HepG2 (cell line): Measurements from ENCODE around the gene GRIN3B.

ENCODE experiments used
- ARNT ChIP-seq: fragments of 450-650 bp; IDR thresholded peaks from 2 replicates; pipeline ENCODE4 v1.6.1; 2017
- CTCF ChIP-seq: sonication (generic); formaldehyde crosslinking; IDR thresholded peaks from 2 replicates; pipeline ENCODE4 v1.5.0; 2020; ENCODE audit warnings: mild to moderate bottlenecking, missing genetic modification reagents, moderate library complexity
- GTF2F1 ChIP-seq: fragments of 150-350 bp; IDR thresholded peaks from 2 replicates; pipeline ENCODE4 v1.6.1; 2014; ENCODE audit warnings: low read length
- HDAC2 ChIP-seq: sonication (generic); formaldehyde crosslinking; IDR thresholded peaks from 2 replicates; pipeline ENCODE4 v1.4.0; 2020; ENCODE audit warnings: missing genetic modification reagents
- KDM5B ChIP-seq: sonication (generic); formaldehyde crosslinking; IDR thresholded peaks from 2 replicates; pipeline ENCODE4 v1.4.0; 2020; ENCODE audit warnings: missing genetic modification reagents, mild to moderate bottlenecking, borderline replicate concordance
- PITX1 ChIP-seq: sonication (generic); formaldehyde crosslinking; IDR thresholded peaks from 2 replicates; pipeline ENCODE4 v1.5.1; 2020; ENCODE audit warnings: mild to moderate bottlenecking, missing genetic modification reagents
- POLR2A ChIP-seq, 2 experiments: IDR thresholded peaks; 2 replicates each; pipeline ENCODE4 v1.6.1; 2011; ENCODE audit warnings: low read depth in 2 of 2, low read length in 2 of 2, mild to moderate bottlenecking in 1 of 2, moderate library complexity in 1 of 2; ENCODE audit not compliant: insufficient read depth in 1 of 2
- PPARG ChIP-seq: conservative IDR thresholded peaks from 2 replicates; pipeline ENCODE4 v1.6.1; 2016; ENCODE audit warnings: missing biosample characterization, missing genetic modification reagents
- SMAD3 ChIP-seq: sonication (generic); formaldehyde crosslinking; IDR thresholded peaks from 2 replicates; pipeline ENCODE4 v1.4.0; 2020; ENCODE audit warnings: missing genetic modification reagents
- TGIF2 ChIP-seq: IDR thresholded peaks from 2 replicates; pipeline ENCODE4 v1.6.1; 2016; ENCODE audit warnings: control low read depth, missing compliant biosample characterization
- ZNF580 ChIP-seq: IDR thresholded peaks from 2 replicates; pipeline ENCODE4 v1.6.1; 2016; ENCODE audit warnings: low read depth, borderline replicate concordance

- TF ChIP-seq SMAD3 (CRISPR knock-in tag) (no peak), PITX1 (CRISPR knock-in tag) (no peak), HDAC2 (CRISPR knock-in tag) (no peak), ZNF580 (CRISPR knock-in tag) (no peak), ARNT (no peak), POLR2A (IDR thresholded peaks at IDR 0.05; ENCODE audit: insufficient read depth in 1 of 2, low read depth in 2 of 2, low read length in 2 of 2) (0 out of 4 replicates have a peak, but pooled peaks of 1 of the 2 experiments have one; percentile 10), GTF2F1 (no peak), TGIF2 (CRISPR knock-in tag) (no peak), CTCF (CRISPR knock-in tag) (no peak), PPARG (no peak), KDM5B (CRISPR knock-in tag) (no peak)
Measured at GRCh38 chr19:956766-957440, 43.3 kb upstream of the GRIN3B start.
